ENCODE results near the gene ZNF35. TPM values are rescaled to one million over a fixed set of nuclear protein-coding genes. Genes with fewer than 3 reads are reported as not detected.

ZNF35 gene
- polyA plus RNA-seq, 1 of the 3 experiments (the other 2 are of a cell fraction): 2.4 TPM

DNA sequence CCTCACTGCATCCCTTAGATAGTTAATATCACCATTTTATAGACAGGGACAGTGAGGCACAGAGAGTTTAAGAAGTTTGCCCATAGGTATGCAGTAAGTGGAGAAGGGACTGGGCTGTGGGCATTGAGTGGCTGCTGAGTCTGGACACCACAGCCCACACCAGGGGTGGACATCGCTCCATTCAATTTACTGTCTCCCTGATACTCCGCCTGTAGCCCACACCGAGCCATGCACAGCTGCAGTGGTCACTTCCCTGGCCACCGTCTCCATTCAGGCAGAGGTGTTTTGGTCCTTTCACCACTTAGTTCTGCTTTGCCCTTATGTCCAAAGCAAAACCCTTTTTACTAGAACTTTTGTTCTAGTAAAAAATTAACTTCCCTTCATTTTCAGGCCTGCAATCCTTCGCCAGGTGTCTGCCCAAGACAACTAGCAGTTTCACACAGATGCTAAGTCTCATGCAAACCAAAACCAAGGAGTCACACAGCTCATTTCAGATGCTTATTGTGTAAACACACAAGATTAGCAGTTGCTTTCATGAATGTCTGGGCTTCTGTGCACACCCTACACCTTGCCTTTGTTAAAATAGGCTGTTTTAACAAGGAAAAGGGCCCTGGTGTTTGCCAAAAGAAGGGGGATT is 30.1 kb downstream of the ZNF35 start:
- TF ChIP-seq NFIC (IDR thresholded peaks at IDR 0.05; ENCODE audit: borderline replicate concordance) (no peak), SMC3 (IDR thresholded peaks at IDR 0.05; ENCODE audit: low read depth, low read length) (no peak), FOSL2 (IDR thresholded peaks at IDR 0.05; ENCODE audit: borderline replicate concordance, low read depth) (no peak), POLR2AphosphoS5 (IDR thresholded peaks at IDR 0.05; ENCODE audit: low read depth, low read length) (no peak), RAD21 (IDR thresholded peaks at IDR 0.05; ENCODE audit: low read length) (no peak), YY1 (IDR thresholded peaks at IDR 0.05; ENCODE audit: low read depth) (no peak), NRF1 (IDR thresholded peaks at IDR 0.05; ENCODE audit: low read depth, low read length) (no peak), MEF2A (IDR thresholded peaks at IDR 0.05; ENCODE audit: borderline replicate concordance, low read depth) (no peak), FOXM1 (IDR thresholded peaks at IDR 0.05; ENCODE audit: low read depth) (no peak), MXI1 (IDR thresholded peaks at IDR 0.05; ENCODE audit: low read depth, low read length) (no peak), GATA2 (CRISPR knock-in tag; IDR thresholded peaks at IDR 0.05) (no peak), RXRA (IDR thresholded peaks at IDR 0.05; ENCODE audit: borderline replicate concordance, low read depth) (no peak)
- TF ChIP-seq, protein P1, sequence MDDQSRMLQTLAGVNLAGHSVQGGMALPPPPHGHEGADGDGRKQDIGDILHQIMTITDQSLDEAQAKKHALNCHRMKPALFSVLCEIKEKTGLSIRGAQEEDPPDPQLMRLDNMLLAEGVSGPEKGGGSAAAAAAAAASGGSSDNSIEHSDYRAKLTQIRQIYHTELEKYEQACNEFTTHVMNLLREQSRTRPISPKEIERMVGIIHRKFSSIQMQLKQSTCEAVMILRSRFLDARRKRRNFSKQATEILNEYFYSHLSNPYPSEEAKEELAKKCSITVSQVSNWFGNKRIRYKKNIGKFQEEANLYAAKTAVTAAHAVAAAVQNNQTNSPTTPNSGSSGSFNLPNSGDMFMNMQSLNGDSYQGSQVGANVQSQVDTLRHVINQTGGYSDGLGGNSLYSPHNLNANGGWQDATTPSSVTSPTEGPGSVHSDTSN (IDR thresholded peaks at IDR 0.05): no peak
- TF ChIP-seq, protein P2, sequence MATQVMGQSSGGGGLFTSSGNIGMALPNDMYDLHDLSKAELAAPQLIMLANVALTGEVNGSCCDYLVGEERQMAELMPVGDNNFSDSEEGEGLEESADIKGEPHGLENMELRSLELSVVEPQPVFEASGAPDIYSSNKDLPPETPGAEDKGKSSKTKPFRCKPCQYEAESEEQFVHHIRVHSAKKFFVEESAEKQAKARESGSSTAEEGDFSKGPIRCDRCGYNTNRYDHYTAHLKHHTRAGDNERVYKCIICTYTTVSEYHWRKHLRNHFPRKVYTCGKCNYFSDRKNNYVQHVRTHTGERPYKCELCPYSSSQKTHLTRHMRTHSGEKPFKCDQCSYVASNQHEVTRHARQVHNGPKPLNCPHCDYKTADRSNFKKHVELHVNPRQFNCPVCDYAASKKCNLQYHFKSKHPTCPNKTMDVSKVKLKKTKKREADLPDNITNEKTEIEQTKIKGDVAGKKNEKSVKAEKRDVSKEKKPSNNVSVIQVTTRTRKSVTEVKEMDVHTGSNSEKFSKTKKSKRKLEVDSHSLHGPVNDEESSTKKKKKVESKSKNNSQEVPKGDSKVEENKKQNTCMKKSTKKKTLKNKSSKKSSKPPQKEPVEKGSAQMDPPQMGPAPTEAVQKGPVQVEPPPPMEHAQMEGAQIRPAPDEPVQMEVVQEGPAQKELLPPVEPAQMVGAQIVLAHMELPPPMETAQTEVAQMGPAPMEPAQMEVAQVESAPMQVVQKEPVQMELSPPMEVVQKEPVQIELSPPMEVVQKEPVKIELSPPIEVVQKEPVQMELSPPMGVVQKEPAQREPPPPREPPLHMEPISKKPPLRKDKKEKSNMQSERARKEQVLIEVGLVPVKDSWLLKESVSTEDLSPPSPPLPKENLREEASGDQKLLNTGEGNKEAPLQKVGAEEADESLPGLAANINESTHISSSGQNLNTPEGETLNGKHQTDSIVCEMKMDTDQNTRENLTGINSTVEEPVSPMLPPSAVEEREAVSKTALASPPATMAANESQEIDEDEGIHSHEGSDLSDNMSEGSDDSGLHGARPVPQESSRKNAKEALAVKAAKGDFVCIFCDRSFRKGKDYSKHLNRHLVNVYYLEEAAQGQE (IDR thresholded peaks at IDR 0.05; ENCODE audit: low read depth, low read length): no peak
- TF ChIP-seq, protein P3, sequence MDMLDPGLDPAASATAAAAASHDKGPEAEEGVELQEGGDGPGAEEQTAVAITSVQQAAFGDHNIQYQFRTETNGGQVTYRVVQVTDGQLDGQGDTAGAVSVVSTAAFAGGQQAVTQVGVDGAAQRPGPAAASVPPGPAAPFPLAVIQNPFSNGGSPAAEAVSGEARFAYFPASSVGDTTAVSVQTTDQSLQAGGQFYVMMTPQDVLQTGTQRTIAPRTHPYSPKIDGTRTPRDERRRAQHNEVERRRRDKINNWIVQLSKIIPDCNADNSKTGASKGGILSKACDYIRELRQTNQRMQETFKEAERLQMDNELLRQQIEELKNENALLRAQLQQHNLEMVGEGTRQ (IDR thresholded peaks at IDR 0.05; ENCODE audit: borderline replicate concordance, low read depth, low read length): no peak
- H3K27ac ChIP-seq (ENCODE audit: low read depth in 2 of 2, low read length in 1 of 2): no peak overlapping the region
- no peak for DNase-seq
- H2AFZ ChIP-seq (ENCODE audit: low read depth): no peak overlapping the region
- H3K4me2 ChIP-seq: no peak overlapping the region
- H3K4me3 ChIP-seq (ENCODE audit: low read depth in 2 of 2, low read length in 1 of 2): no peak overlapping the region
- H3K9me2 ChIP-seq: no peaks in the 10 kb centered on the region
- no peaks in the 10 kb centered on the region for H3K27me3 ChIP-seq (ENCODE audit: insufficient read depth)
- H4K20me1 ChIP-seq (ENCODE audit: insufficient read depth): no peaks in the 10 kb centered on the region
- H3K36me3 ChIP-seq (replicated peaks in 1 of 2; ENCODE audit: control insufficient read depth in 1 of 2, insufficient read depth in 2 of 2, low read length in 1 of 2): peaks cover 7 to 16% of the 10 kb centered on the region in 2 experiments
- CTCF ChIA-PET: no interaction called here
- H3K9me3 ChIP-seq: no peaks in the 10 kb centered on the region
- H3F3A ChIP-seq (replicated peaks; ENCODE audit: insufficient read depth): no peaks in the 10 kb centered on the region
- POLR2A ChIA-PET: no interaction called here
- no peak overlapping the region for H3K9ac ChIP-seq
- peaks cover 0 to 3% of the 10 kb centered on the region in 2 experiments; a peak in 1 of 4 replicates for H3K4me1 ChIP-seq (ENCODE audit: control insufficient read depth in 1 of 2, insufficient read depth in 2 of 2, low read depth in 1 of 2, low read length in 1 of 2)
- 91% methylated on average over 5 of the region's 5 CpGs for WGBS (ENCODE audit: low lambda C conversion rate)
- H3K79me2 ChIP-seq (ENCODE audit: insufficient read depth): no peaks in the 10 kb centered on the region

Data from SK-N-SH (cell line).